Smooth muscle cell of the pulmonary artery (primary cell): ENCODE measurements around the gene IBA57. TPM values are rescaled to one million over a fixed set of nuclear protein-coding genes. Genes with fewer than 3 reads are reported as not detected.

Source experiments
- total RNA-seq: library from RNA; depleted of rRNA; stranded (reverse); fragments of >200 nt; gene quantifications from 2 replicates; pipeline ENCODE4 v1.2.3, GENCODE V29; 2014

IBA57 gene
- total RNA-seq, result 6.3 and 7.4 TPM in 2 replicates

GRCh38 chr1:228165372-228166169 lies at the start of gene IBA57:
Gene IBA57, plus strand, starts transcription at chr1:228165804. Its CDS starts 13 bp downstream, at chr1:228165817.

DNA sequence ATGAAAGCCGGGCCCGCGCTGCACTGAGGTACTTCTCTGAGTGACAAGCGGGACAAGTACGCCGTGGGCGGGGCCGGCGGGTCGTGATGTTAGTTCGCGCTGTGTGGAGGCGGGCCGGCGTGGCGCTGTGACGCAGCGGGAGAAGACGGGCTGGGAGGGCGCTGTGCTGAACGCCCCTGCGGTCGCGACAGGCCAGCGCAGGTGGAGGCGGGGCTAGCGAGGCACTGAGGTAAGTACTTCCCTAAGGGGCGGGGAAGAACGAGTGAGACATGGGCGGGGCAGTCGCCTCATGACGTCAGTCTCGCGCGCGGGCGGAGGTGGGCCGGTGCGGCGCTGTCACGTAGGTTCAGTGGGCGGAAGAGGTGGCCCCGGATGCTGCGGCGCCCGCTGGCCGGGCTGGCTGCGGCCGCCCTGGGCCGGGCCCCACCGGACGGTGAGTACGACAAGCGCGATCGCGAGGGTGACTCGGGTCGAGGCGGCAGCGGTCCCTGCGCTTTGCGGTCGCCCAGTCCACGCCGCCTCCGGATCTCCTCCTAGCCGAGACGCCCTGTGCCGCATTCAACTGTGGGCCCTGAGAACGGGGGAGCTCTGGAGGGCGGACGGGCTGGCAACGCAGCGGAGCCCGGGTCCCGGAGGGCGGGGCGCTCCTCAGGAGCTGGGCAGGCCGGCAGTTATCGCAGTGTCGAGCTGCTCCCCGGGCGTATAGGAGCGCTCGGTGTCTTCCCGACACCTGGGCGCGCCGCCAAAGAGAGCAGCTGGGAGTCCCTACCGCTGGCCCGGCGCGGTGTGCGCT lies 25.5 kb upstream of the IBA57 start, which contains the start of gene GUK1:
TSS of gene GUK1 (plus strand) at position 349 of the 793 bp plus-strand sequence. CDS start at position 373, 24 bp downstream.

GRCh38 chr1:228149406-228150119 lies 16.0 kb upstream of the IBA57 start, which contains the start of gene GJC2:
Gene GJC2, plus strand, starts transcription at chr1:228149930. Its CDS starts 7,829 bp downstream, at chr1:228157759.

DNA sequence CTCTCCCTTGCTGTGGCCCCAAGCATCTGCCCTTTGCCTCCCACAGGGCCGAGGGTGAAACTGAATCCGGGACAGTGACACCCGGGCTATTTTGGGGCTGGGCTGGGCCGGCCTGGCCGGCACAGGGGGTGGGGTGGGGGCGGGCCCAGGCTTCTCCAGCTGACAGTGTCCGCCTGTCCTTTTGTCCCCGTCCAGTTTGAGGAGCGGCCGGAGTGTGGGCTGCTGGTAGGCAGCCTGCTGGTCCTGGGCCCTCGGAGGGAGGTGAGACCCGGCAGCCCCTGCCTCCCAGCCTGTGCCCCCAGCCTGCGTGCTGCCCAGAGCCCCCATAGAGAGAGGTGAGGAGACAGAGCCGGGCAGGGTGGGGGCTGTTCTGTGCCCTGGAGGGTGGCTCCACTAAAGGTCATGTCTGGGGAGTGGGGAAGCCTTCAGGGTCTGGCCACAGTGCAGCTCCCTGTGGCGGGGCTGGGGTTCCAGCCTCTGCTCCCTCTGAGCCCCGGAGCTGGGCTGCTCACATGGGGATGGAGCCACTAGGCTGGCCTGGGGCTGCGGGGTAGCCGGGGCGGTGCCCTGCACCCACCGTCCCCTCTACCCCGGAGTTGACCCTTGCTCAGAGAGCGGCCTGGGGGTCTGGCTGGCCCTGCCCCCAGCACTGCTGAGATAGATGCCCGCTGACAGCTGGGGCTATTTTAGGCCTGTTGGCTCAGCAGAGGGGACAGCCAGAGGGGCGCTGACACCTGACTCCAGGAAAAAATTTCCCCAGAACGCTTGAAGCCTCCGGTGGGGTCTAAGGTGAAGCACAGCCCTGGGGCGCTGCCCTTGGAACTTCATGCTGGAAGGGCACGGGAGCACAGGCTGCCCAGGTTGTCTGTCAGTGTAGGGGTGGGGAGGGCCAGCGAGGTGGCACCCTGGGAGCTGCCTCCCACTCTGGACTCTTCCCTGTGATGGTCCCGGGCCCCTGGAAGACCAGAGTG lies 42.5 kb downstream of the IBA57 start, which contains the start of gene OBSCN:
TSS of gene OBSCN (plus strand) at position 194 of the 971 bp plus-strand sequence. CDS start 3,740 bp downstream, outside the sequence.

Other genes with a start within 250 kb of the IBA57 start
- gene WNT9A, start 217.9 kb upstream of the IBA57 start, total RNA-seq, result 0.59 and 1.3 TPM in 2 replicates
- gene WNT3A, start 158.8 kb upstream of the IBA57 start, total RNA-seq, result not detected in 2 replicates
- gene ARF1, start 83.1 kb upstream of the IBA57 start, total RNA-seq, result 317 and 342 TPM in 2 replicates
- 3.8 and 4.3 TPM in 2 replicates for gene C1orf35, start 62.5 kb upstream of the IBA57 start, total RNA-seq
- gene MRPL55, start 56.5 kb upstream of the IBA57 start, total RNA-seq, result 41.1 and 50.7 TPM in 2 replicates
- 356 and 400 TPM in 2 replicates for gene GUK1, start 25.5 kb upstream of the IBA57 start, total RNA-seq
- 4.2 and 5.1 TPM in 2 replicates for gene GJC2, start 15.9 kb upstream of the IBA57 start, total RNA-seq
- 5.8 and 6.8 TPM in 2 replicates for gene OBSCN, start 42.2 kb downstream of the IBA57 start, total RNA-seq
- 14.7 and 21.1 TPM in 2 replicates for gene TRIM11, start 241.0 kb downstream of the IBA57 start, total RNA-seq